IMR-90 (cell line): ENCODE results near the gene CHST8. TPM values are rescaled to one million over a fixed set of nuclear protein-coding genes. Genes with fewer than 3 reads are reported as not detected.

Experiments
- ATAC-seq: fragments of 200-7000 bp; cut with Tn5 transposase; 2 replicates; pipeline ENCODE4 v1.9.1; 2020; ENCODE audit warnings: low read depth, mild to moderate bottlenecking, moderate library complexity
- BruUV-seq: library from RNA; stranded (reverse); fragments of 400-500 nt; replicated peaks from 2 replicates; lab custom pipeline; 2021; lab: Mats Ljungman, UMichigan
- CTCF ChIA-PET: fragments of 300-600 bp; formaldehyde crosslinking; extraction: SDS; loops from one replicate; lab custom pipeline; 2021; ENCODE audit warnings: antibody characterized with exemption; lab: Yijun Ruan, JAX
- POLR2A ChIA-PET: fragments of 300-600 bp; sonication (Branson Sonifier 250); formaldehyde crosslinking; loops from one replicate; lab custom pipeline; 2022; ENCODE audit warnings: antibody characterized with exemption; ENCODE audit not compliant: unreplicated experiment; lab: Charles Lee
- DNase-seq: peaks from one replicate; pipeline ENCODE4 v3.0.0; 2013
- H2AFZ ChIP-seq: replicated peaks from 2 replicates; pipeline ENCODE3; 2013; ENCODE audit warnings: low read length, mild to moderate bottlenecking; ENCODE audit not compliant: poor library complexity
- H2AK5ac ChIP-seq: 2 replicates; pipeline ENCODE4 v1.6.1; 2013; ENCODE audit warnings: low read depth, low read length, inconsistent platforms
- H2AK9ac ChIP-seq: replicated peaks from 2 replicates; pipeline ENCODE3; 2013; ENCODE audit warnings: mild to moderate bottlenecking, low read depth, low read length, moderate library complexity; ENCODE audit not compliant: poor library complexity
- H2BK120ac ChIP-seq: 2 replicates; pipeline ENCODE4 v1.6.1; 2013; ENCODE audit warnings: low read depth, low read length, inconsistent platforms
- H2BK15ac ChIP-seq: 3 replicates; pipeline ENCODE4 v1.6.1; 2013; ENCODE audit warnings: low read depth, low read length, inconsistent platforms
- H2BK20ac ChIP-seq: 2 replicates; pipeline ENCODE4 v1.6.1; 2013; ENCODE audit warnings: low read depth, mild to moderate bottlenecking, inconsistent platforms, low read length, moderate library complexity
- H2BK5ac ChIP-seq: 2 replicates; pipeline ENCODE4 v1.6.1; 2013; ENCODE audit warnings: mild to moderate bottlenecking, low read depth, low read length, inconsistent platforms; ENCODE audit not compliant: poor library complexity, severe bottlenecking
- H3K14ac ChIP-seq: replicated peaks from 2 replicates; pipeline ENCODE4 v1.6.1; 2013; ENCODE audit warnings: low read depth, low read length, inconsistent platforms
- H3K18ac ChIP-seq: 2 replicates; pipeline ENCODE4 v1.6.1; 2013; ENCODE audit warnings: low read depth, low read length, control low read depth
- H3K23ac ChIP-seq: 2 replicates; pipeline ENCODE4 v1.6.1; 2013; ENCODE audit warnings: low read depth, low read length, inconsistent platforms
- H3K27ac ChIP-seq: 2 replicates; pipeline ENCODE4 v1.5.1; 2013; ENCODE audit warnings: mild to moderate bottlenecking, control low read depth, low read length; ENCODE audit not compliant: insufficient read depth
- H3K27me3 ChIP-seq: 2 replicates; pipeline ENCODE4 v1.6.1; 2013; ENCODE audit warnings: low read length; ENCODE audit not compliant: control insufficient read depth, insufficient read depth
- H3K36me3 ChIP-seq: 2 replicates; pipeline ENCODE4 v1.6.1; 2013; ENCODE audit warnings: low read length, mixed read lengths; ENCODE audit not compliant: control insufficient read depth, insufficient read depth
- H3K4ac ChIP-seq: 2 replicates; pipeline ENCODE4 v1.6.1; 2013; ENCODE audit warnings: low read depth, low read length, inconsistent platforms
- H3K4me1 ChIP-seq: 2 replicates; pipeline ENCODE4 v1.6.1; 2013; ENCODE audit warnings: low read length, mixed read lengths; ENCODE audit not compliant: control insufficient read depth, insufficient read depth
- H3K4me2 ChIP-seq: 2 replicates; pipeline ENCODE4 v1.6.1; 2013; ENCODE audit warnings: low read depth, mild to moderate bottlenecking, control low read depth, low read length, moderate library complexity
- H3K4me3 ChIP-seq: 2 replicates; pipeline ENCODE4 v1.5.1; 2013; ENCODE audit warnings: low read depth, mild to moderate bottlenecking, control low read depth, low read length, moderate library complexity; ENCODE audit not compliant: insufficient read depth
- H3K56ac ChIP-seq: 2 replicates; pipeline ENCODE4 v1.6.1; 2013; ENCODE audit warnings: low read length, inconsistent platforms; ENCODE audit not compliant: insufficient read depth; ENCODE audit errors: extremely low read depth
- H3K79me1 ChIP-seq, 2 experiments: 2 replicates each; pipeline ENCODE4 v1.6.1; 2013; ENCODE audit warnings: low read length in 2 of 2, inconsistent platforms in 1 of 2, low read depth in 1 of 2
- H3K9ac ChIP-seq: 2 replicates; pipeline ENCODE4 v1.6.1; 2013; ENCODE audit warnings: low read depth, low read length, control low read depth
- H3K9me1 ChIP-seq: 2 replicates; pipeline ENCODE4 v1.6.1; 2013; ENCODE audit warnings: low read length, inconsistent platforms; ENCODE audit not compliant: insufficient read depth
- H3K9me3 ChIP-seq: 2 replicates; pipeline ENCODE4 v1.6.1; 2013; ENCODE audit warnings: low read length; ENCODE audit not compliant: control insufficient read depth, insufficient read depth
- H4K20me1 ChIP-seq: 2 replicates; pipeline ENCODE4 v1.6.1; 2013; ENCODE audit warnings: low read length, inconsistent platforms; ENCODE audit not compliant: insufficient read depth
- H4K5ac ChIP-seq: 2 replicates; pipeline ENCODE4 v1.6.1; 2013; ENCODE audit warnings: mild to moderate bottlenecking, low read depth, low read length, control low read depth
- H4K8ac ChIP-seq, 2 experiments: 2 replicates each; pipeline ENCODE4 v1.6.1; 2013; ENCODE audit warnings: low read depth in 2 of 2, low read length in 2 of 2, control low read depth in 1 of 2, inconsistent platforms in 1 of 2
- H4K91ac ChIP-seq: 2 replicates; pipeline ENCODE4 v1.6.1; 2013; ENCODE audit warnings: low read depth, low read length, inconsistent platforms; ENCODE audit not compliant: insufficient read depth
- MAFK ChIP-seq: IDR thresholded peaks from 2 replicates; pipeline ENCODE4 v1.6.1; 2012; ENCODE audit warnings: low read depth, low read length, improper control_type of control experiment
- MXI1 ChIP-seq: IDR thresholded peaks from 2 replicates; pipeline ENCODE4 v1.6.1; 2012; ENCODE audit warnings: low read depth, mild to moderate bottlenecking, low read length, moderate library complexity, borderline replicate concordance
- NFE2L2 ChIP-seq: fragments of 150-350 bp; IDR thresholded peaks from 2 replicates; pipeline ENCODE4 v1.6.1; 2016; ENCODE audit warnings: low read depth, mild to moderate bottlenecking, low read length
- RAD21 ChIP-seq: IDR thresholded peaks from 2 replicates; pipeline ENCODE4 v1.6.1; 2012; ENCODE audit warnings: low read length, improper control_type of control experiment
- RFX5 ChIP-seq: IDR thresholded peaks from 2 replicates; pipeline ENCODE4 v1.8.0; 2012; ENCODE audit warnings: low read depth, mild to moderate bottlenecking, low read length, moderate library complexity
- SMC3 ChIP-seq: fragments of 150-350 bp; IDR thresholded peaks from 2 replicates; pipeline ENCODE4 v1.6.1; 2016; ENCODE audit warnings: low read depth, mild to moderate bottlenecking, antibody characterized with exemption, low read length, moderate library complexity
- WGBS, 2 experiments: methylation state at CpG; one replicate each; pipeline versions ENCODE4 v1.1.5 to v1.1.7; 2013; ENCODE audit warnings: missing lambda C conversion rate in 2 of 2; ENCODE audit not compliant: insufficient read length in 1 of 2; ENCODE audit errors: extremely low coverage in 2 of 2; 5-methylcytosine and 5-hydroxymethylcytosine counted together
- dilution Hi-C: fragments of 300-500 bp; cut with HindIII; formaldehyde crosslinking; loops from one replicate; pipeline ENCODE4 v1.14.3; 2018; ENCODE audit warnings: low sequenced_read_pairs; ENCODE audit not compliant: unreplicated experiment
- in situ Hi-C: fragments of 300-500 bp; cut with MboI; formaldehyde crosslinking; loops from 3 replicates; pipeline ENCODE4 v1.14.3; 2019; ENCODE audit warnings: low sequenced_read_pairs, inconsistent platforms, mixed read lengths
- intact Hi-C: fragments of 100-400 bp; cut with micrococcal nuclease; formaldehyde crosslinking; loops from 2 replicates; pipeline ENCODE4 v1.10.0; 2022
- polyA plus RNA-seq, 3 experiments: library from polyadenylated mRNA; depleted of rRNA; stranded (reverse); fragments of >200 nt; gene quantifications; 2 replicates each; pipeline ENCODE4 v1.2.3, GENCODE V29; 2012; ENCODE audit warnings: low replicate concordance in 1 of 3
- total RNA-seq: library from RNA; depleted of rRNA; stranded (reverse); fragments of >200 nt; gene quantifications from 2 replicates; pipeline ENCODE4 v1.2.3, GENCODE V29; 2012
- TF ChIP-seq, protein P1 (sequence below): fragments of 150-350 bp; IDR thresholded peaks from 2 replicates; pipeline ENCODE4 v1.6.1; 2016; ENCODE audit warnings: low read depth, mild to moderate bottlenecking, low read length, moderate library complexity, borderline replicate concordance
- TF ChIP-seq, protein P2 (sequence below): conservative IDR thresholded peaks from 2 replicates; pipeline ENCODE4 v1.5.1; 2012; ENCODE audit warnings: mild to moderate bottlenecking, low read depth, low read length, improper control_type of control experiment

Gene CHST8
- total and polyA plus RNA-seq, 2 of the 4 experiments (the other 2 are of a cell fraction) = not detected

DNA sequence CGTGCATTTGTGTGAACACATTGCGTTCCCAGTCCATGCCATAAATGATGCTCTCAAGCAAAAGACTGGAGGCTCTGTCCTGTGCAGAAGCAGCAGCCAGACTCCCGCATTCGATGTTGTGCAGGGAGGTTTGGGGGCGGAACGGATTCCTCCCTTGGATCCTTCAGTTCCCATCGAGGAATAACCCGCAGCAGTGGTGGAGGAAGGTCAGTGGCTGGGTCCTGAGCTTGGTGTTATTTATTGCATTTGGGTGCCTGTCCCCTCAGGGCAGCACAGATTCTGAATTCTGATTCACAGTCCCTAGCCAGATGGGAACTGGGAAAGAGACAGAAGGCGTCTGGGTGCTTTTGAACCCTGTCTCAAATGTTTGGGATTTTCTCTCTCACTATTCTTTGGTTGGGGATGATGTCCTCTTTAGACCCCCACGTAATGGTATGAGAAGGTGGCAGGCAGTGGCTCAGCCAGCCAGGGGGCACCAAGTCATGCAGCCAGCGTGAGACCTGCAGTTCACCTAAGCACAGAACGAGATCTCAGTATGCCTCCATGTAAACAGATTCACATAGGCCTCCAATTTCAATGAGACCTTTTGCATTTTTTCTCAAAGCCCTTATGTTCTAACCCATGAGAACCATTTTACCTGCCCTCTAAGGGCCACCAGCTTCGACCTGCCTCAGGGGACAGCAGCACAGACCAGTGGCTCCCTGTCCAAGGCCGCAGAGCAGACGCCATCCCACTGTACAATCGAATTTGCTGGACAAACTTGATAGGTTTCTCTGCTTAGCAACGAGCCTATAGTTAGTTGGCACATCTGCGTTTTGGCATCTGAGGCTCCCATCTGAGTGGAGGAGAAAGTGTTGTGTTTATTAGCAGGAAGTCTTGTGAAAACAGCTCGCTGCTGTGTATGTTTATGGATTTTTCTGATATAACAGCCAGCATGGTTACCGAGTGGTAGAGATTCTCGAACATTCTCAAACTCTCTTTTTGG, 192.7 kb downstream of the CHST8 start:
- dilution Hi-C loops (no loop called here), intact Hi-C loops (no loop called here), in situ Hi-C loops (no loop called here)
- no peak overlapping the region for H3K4ac ChIP-seq
- H3K9ac ChIP-seq = no peak overlapping the region
- H2BK5ac ChIP-seq = no peak overlapping the region
- no peak overlapping the region for H2BK15ac ChIP-seq
- BruUV-seq = TSS peak; percentile 76
- no peak overlapping the region for H2AFZ ChIP-seq
- peak; percentile 7; the same call in 1 of the 2 replicates for ATAC-seq
- no peaks in the 10 kb centered on the region for H3K9me1 ChIP-seq
- no peaks in the 10 kb centered on the region for H4K20me1 ChIP-seq
- TF ChIP-seq RAD21 (no peak), SMC3 (no peak), NFE2L2 (no peak), MXI1 (no peak), MAFK (no peak), RFX5 (no peak)
- TF ChIP-seq, protein P1, sequence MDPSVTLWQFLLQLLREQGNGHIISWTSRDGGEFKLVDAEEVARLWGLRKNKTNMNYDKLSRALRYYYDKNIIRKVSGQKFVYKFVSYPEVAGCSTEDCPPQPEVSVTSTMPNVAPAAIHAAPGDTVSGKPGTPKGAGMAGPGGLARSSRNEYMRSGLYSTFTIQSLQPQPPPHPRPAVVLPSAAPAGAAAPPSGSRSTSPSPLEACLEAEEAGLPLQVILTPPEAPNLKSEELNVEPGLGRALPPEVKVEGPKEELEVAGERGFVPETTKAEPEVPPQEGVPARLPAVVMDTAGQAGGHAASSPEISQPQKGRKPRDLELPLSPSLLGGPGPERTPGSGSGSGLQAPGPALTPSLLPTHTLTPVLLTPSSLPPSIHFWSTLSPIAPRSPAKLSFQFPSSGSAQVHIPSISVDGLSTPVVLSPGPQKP = no peak
- TF ChIP-seq, protein P2, sequence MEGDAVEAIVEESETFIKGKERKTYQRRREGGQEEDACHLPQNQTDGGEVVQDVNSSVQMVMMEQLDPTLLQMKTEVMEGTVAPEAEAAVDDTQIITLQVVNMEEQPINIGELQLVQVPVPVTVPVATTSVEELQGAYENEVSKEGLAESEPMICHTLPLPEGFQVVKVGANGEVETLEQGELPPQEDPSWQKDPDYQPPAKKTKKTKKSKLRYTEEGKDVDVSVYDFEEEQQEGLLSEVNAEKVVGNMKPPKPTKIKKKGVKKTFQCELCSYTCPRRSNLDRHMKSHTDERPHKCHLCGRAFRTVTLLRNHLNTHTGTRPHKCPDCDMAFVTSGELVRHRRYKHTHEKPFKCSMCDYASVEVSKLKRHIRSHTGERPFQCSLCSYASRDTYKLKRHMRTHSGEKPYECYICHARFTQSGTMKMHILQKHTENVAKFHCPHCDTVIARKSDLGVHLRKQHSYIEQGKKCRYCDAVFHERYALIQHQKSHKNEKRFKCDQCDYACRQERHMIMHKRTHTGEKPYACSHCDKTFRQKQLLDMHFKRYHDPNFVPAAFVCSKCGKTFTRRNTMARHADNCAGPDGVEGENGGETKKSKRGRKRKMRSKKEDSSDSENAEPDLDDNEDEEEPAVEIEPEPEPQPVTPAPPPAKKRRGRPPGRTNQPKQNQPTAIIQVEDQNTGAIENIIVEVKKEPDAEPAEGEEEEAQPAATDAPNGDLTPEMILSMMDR = no peak
- H2BK20ac ChIP-seq = no peak overlapping the region
- H3K4me1 ChIP-seq = peaks cover 3% of the 10 kb centered on the region; the same call in 1 of the 2 replicates
- H3K79me1 ChIP-seq = no peaks in the 10 kb centered on the region
- DNase-seq = peak; percentile 7
- H2BK120ac ChIP-seq = no peak overlapping the region
- H3K27me3 ChIP-seq = no peaks in the 10 kb centered on the region
- no peak overlapping the region for H4K5ac ChIP-seq
- H3K23ac ChIP-seq = no peak overlapping the region
- ChIA-PET CTCF (interaction anchor here (0.6 kb wide), 1 partner anchor 11 kb away, joined by 6 read pairs; no protein-coding TSS in a partner anchor), POLR2A (no interaction called here)
- WGBS, 2 experiments = 96% methylated on average over 4 of the region's 21 CpGs; no CpG with 5 or more reads in 1 of the 2 experiments
- H3K27ac ChIP-seq = no peak overlapping the region
- H3K36me3 ChIP-seq = peaks cover 20% of the 10 kb centered on the region
- H3K18ac ChIP-seq = no peak overlapping the region
- H3K4me2 ChIP-seq = no peak overlapping the region
- H4K8ac ChIP-seq = no peak overlapping the region
- H2AK5ac ChIP-seq = no peak overlapping the region
- H4K91ac ChIP-seq = no peak overlapping the region
- no peak overlapping the region for H2AK9ac ChIP-seq
- no peak overlapping the region for H3K14ac ChIP-seq
- no peak overlapping the region for H3K56ac ChIP-seq
- H3K4me3 ChIP-seq = no peak overlapping the region
- H3K9me3 ChIP-seq = no peaks in the 10 kb centered on the region
